A549 (cell line): ENCODE results near the gene TSC2.
"Not testable (repeated sequence)": the region's sequence is repeated elsewhere in the genome, so short reads cannot be mapped to it uniquely, and the experiment has no call there.

Experiments used
- CBX2 ChIP-seq: fragments of 200-600 bp; sonication (generic); IDR thresholded peaks from 2 replicates; pipeline ENCODE4 v1.6.1; 2016; ENCODE audit warnings: low read depth, mild to moderate bottlenecking, borderline replicate concordance
- JUN ChIP-seq, 2 experiments: fragments of >200 bp; sonication (Bioruptor Twin); formaldehyde crosslinking; IDR thresholded peaks; 2 replicates in 1 of 2; 3 replicates in 1 of 2; pipeline ENCODE4 v1.6.1; 2016 to 2017
- TF ChIP-seq, protein P1 (sequence below): fragments of 250-450 bp; sonication (Bioruptor Pico); IDR thresholded peaks from 2 replicates; pipeline ENCODE4 v1.5.0; 2021; ENCODE audit warnings: mild to moderate bottlenecking, moderate library complexity, borderline replicate concordance
- TF ChIP-seq, protein P2 (sequence below): fragments of >200 bp; sonication (Bioruptor Twin); formaldehyde crosslinking; IDR thresholded peaks from 3 replicates; pipeline ENCODE4 v1.5.1; 2016
- TF ChIP-seq, protein P3 (sequence below): fragments of 450-650 bp; IDR thresholded peaks from 2 replicates; pipeline ENCODE4 v1.6.1; 2014; ENCODE audit warnings: antibody characterized with exemption
- TF ChIP-seq, protein P4 (sequence below): IDR thresholded peaks from 2 replicates; pipeline ENCODE4 v1.6.1; 2012; ENCODE audit warnings: low read depth, borderline replicate concordance

DNA sequence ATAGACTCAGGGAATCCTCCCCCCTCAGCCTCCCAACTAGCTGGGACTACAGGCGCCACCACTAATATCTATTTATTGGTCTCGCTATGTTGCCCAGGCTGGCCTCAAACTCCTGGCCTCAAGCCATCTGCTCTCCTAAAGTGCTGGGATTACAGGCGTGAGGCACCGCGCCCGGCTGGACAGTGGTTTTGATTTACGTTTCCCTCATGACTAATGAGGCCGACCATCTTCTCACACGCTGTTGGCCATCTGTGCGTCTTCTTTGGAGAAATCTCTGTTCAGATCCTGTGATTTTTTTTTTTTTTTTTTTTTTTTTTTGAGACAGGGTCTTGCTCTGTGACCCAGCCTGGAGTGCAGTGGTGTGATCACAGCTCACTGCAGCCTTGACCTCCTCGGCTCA is 81.5 kb downstream of the TSC2 start:
- TF ChIP-seq JUN (IDR thresholded peaks at IDR 0.05); CBX2: not testable (repeated sequence)
- TF ChIP-seq, protein P1, sequence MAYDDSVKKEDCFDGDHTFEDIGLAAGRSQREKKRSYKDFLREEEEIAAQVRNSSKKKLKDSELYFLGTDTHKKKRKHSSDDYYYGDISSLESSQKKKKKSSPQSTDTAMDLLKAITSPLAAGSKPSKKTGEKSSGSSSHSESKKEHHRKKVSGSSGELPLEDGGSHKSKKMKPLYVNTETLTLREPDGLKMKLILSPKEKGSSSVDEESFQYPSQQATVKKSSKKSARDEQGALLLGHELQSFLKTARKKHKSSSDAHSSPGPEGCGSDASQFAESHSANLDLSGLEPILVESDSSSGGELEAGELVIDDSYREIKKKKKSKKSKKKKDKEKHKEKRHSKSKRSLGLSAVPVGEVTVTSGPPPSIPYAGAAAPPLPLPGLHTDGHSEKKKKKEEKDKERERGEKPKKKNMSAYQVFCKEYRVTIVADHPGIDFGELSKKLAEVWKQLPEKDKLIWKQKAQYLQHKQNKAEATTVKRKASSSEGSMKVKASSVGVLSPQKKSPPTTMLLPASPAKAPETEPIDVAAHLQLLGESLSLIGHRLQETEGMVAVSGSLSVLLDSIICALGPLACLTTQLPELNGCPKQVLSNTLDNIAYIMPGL (CRISPR knock-in tag) = not testable (repeated sequence)
- TF ChIP-seq, protein P2, sequence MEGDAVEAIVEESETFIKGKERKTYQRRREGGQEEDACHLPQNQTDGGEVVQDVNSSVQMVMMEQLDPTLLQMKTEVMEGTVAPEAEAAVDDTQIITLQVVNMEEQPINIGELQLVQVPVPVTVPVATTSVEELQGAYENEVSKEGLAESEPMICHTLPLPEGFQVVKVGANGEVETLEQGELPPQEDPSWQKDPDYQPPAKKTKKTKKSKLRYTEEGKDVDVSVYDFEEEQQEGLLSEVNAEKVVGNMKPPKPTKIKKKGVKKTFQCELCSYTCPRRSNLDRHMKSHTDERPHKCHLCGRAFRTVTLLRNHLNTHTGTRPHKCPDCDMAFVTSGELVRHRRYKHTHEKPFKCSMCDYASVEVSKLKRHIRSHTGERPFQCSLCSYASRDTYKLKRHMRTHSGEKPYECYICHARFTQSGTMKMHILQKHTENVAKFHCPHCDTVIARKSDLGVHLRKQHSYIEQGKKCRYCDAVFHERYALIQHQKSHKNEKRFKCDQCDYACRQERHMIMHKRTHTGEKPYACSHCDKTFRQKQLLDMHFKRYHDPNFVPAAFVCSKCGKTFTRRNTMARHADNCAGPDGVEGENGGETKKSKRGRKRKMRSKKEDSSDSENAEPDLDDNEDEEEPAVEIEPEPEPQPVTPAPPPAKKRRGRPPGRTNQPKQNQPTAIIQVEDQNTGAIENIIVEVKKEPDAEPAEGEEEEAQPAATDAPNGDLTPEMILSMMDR = not testable (repeated sequence)
- TF ChIP-seq, protein P3, sequence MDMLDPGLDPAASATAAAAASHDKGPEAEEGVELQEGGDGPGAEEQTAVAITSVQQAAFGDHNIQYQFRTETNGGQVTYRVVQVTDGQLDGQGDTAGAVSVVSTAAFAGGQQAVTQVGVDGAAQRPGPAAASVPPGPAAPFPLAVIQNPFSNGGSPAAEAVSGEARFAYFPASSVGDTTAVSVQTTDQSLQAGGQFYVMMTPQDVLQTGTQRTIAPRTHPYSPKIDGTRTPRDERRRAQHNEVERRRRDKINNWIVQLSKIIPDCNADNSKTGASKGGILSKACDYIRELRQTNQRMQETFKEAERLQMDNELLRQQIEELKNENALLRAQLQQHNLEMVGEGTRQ = not testable (repeated sequence)
- TF ChIP-seq, protein P4, sequence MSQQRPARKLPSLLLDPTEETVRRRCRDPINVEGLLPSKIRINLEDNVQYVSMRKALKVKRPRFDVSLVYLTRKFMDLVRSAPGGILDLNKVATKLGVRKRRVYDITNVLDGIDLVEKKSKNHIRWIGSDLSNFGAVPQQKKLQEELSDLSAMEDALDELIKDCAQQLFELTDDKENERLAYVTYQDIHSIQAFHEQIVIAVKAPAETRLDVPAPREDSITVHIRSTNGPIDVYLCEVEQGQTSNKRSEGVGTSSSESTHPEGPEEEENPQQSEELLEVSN = not testable (repeated sequence)
